SU-DHL-6 (cell line): ENCODE data around the gene XYLT1.

Source experiments
- H2AFZ ChIP-seq: fragments of 200-600 bp; sonication (generic); 2 replicates; pipeline ENCODE4 v1.6.1; 2014; ENCODE audit warnings: low read depth, mild to moderate bottlenecking, moderate library complexity, mixed read lengths, antibody characterized with exemption, low read length; ENCODE audit not compliant: severe bottlenecking
- H3F3A ChIP-seq: fragments of 200-600 bp; shearing (Covaris generic); 2 replicates; pipeline ENCODE4 v1.6.0; 2016; ENCODE audit warnings: antibody characterized with exemption, mild to moderate bottlenecking; ENCODE audit not compliant: insufficient read depth
- H3K27ac ChIP-seq: fragments of 200-600 bp; sonication (generic); 2 replicates; pipeline ENCODE4 v1.5.1; 2016; ENCODE audit warnings: low read depth, mild to moderate bottlenecking, low read length, moderate library complexity, mixed read lengths
- H3K27me3 ChIP-seq: fragments of 200-600 bp; sonication (generic), shearing (Covaris generic); 2 replicates; pipeline ENCODE4 v1.6.0; 2014; ENCODE audit warnings: mild to moderate bottlenecking, low read length
- H3K36me3 ChIP-seq: fragments of 200-600 bp; sonication (generic); 2 replicates; pipeline ENCODE4 v1.6.1; 2014; ENCODE audit warnings: mild to moderate bottlenecking, low read length, mixed read lengths
- H3K4me2 ChIP-seq: fragments of 300-600, 200-600 bp; shearing (Covaris generic), sonication (generic); 2 replicates; pipeline ENCODE4 v1.6.0; 2014; ENCODE audit warnings: low read length, low read depth, mild to moderate bottlenecking; ENCODE audit not compliant: poor library complexity, severe bottlenecking
- H3K4me3 ChIP-seq: fragments of 200-600 bp; sonication (generic); 2 replicates; pipeline ENCODE4 v1.5.1; 2014; ENCODE audit warnings: antibody characterized with exemption, low read length, mild to moderate bottlenecking, mixed read lengths; ENCODE audit not compliant: insufficient read depth, poor library complexity, severe bottlenecking
- H3K79me2 ChIP-seq: fragments of 200-600 bp; sonication (generic); 2 replicates; pipeline ENCODE4 v1.6.1; 2014; ENCODE audit warnings: mild to moderate bottlenecking, low read length, moderate library complexity; ENCODE audit not compliant: insufficient read depth
- H3K9ac ChIP-seq: fragments of 200-600 bp; sonication (generic); 2 replicates; pipeline ENCODE4 v1.7.0; 2014; ENCODE audit warnings: mild to moderate bottlenecking, low read length
- H3K9me2 ChIP-seq: fragments of 200-600 bp; sonication (generic); replicated peaks from 2 replicates; pipeline ENCODE4 v1.6.1; 2014; ENCODE audit warnings: low read length; ENCODE audit not compliant: insufficient read depth
- H3K9me3 ChIP-seq: fragments of 200-600 bp; sonication (generic); 2 replicates; pipeline ENCODE4 v1.6.1; 2014; ENCODE audit warnings: low read length, mixed read lengths; ENCODE audit not compliant: insufficient read depth
- H4K20me1 ChIP-seq: fragments of 200-600 bp; sonication (generic); 2 replicates; pipeline ENCODE4 v1.6.1; 2014; ENCODE audit warnings: low read depth, mild to moderate bottlenecking, antibody characterized with exemption, low read length, moderate library complexity, mixed read lengths
- EZH2phosphoT487 ChIP-seq: fragments of 200-600 bp; sonication (generic), shearing (Covaris generic); conservative IDR thresholded peaks from 2 replicates; pipeline ENCODE4 v1.6.1; 2018; ENCODE audit warnings: mild to moderate bottlenecking, antibody characterized with exemption, low read length, moderate library complexity, mixed read lengths
- TF ChIP-seq, protein P1 (sequence below): fragments of 200-600 bp; sonication (generic); IDR thresholded peaks from one replicate; pipeline ENCODE4 v1.5.1; 2017; ENCODE audit warnings: antibody characterized with exemption, mild to moderate bottlenecking, low read length, moderate library complexity; ENCODE audit not compliant: insufficient read depth, poor library complexity, severe bottlenecking

Gene XYLT1

DNA sequence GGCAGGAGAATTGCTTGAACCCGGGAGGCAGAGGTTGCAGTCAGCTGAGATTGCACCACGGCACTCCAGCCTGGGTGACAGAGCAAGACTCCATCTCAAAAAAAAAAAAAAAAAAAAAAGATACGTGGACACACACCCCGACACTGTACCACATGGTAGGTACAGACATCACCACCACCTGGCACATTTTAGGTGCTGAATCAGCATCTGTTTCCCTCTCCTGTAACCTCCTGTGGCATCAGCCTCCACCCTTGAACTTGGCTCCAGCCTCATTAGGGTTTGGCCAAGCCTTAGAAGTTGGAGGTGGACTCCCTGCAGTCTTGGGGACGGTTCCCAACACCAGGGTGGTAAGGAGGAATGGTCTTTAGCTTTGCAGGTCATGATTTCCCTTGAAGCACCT, 46.0 kb downstream of the XYLT1 start:
- Histone ChIP-seq H4K20me1 (no peaks in the 10 kb centered on the region), H3K9me3 (no peaks in the 10 kb centered on the region), H3K9me2 (no peaks in the 10 kb centered on the region), H2AFZ (no peak overlapping the region), H3K27ac (no peak overlapping the region), H3K79me2 (peaks cover 32% of the 10 kb centered on the region), H3F3A (peaks cover 6% of the 10 kb centered on the region), H3K36me3 (no peaks in the 10 kb centered on the region), H3K9ac (no peak overlapping the region), H3K27me3 (no peaks in the 10 kb centered on the region), H3K4me2 (no peak overlapping the region), H3K4me3 (no peak overlapping the region)
- TF ChIP-seq, protein P1, sequence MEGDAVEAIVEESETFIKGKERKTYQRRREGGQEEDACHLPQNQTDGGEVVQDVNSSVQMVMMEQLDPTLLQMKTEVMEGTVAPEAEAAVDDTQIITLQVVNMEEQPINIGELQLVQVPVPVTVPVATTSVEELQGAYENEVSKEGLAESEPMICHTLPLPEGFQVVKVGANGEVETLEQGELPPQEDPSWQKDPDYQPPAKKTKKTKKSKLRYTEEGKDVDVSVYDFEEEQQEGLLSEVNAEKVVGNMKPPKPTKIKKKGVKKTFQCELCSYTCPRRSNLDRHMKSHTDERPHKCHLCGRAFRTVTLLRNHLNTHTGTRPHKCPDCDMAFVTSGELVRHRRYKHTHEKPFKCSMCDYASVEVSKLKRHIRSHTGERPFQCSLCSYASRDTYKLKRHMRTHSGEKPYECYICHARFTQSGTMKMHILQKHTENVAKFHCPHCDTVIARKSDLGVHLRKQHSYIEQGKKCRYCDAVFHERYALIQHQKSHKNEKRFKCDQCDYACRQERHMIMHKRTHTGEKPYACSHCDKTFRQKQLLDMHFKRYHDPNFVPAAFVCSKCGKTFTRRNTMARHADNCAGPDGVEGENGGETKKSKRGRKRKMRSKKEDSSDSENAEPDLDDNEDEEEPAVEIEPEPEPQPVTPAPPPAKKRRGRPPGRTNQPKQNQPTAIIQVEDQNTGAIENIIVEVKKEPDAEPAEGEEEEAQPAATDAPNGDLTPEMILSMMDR: no peak
- no peak for TF ChIP-seq EZH2phosphoT487

DNA sequence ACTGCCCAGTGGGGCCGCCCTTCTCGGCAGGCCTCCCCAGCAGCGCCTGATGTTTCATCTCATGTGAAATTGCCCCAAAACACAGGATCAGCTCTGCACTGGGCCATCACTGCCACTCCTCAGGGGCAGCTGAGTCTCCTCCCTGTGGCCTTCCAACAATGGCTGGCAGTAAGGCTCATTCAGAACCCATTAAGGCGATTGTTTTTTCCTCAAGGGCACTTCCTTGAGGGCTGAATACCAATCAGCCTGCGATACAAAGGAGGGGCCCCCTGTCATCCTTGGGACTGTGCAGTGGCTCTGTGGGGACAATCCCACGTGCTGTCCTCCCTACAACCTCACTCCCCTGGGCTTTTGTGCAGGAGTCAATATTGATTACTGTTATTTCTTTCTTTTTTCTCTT, 47.5 kb downstream of the XYLT1 start:
- Histone ChIP-seq H3K4me2 (no peak overlapping the region), H2AFZ (no peak overlapping the region), H4K20me1 (no peaks in the 10 kb centered on the region), H3K79me2 (peaks cover 28% of the 10 kb centered on the region), H3F3A (peaks cover 8% of the 10 kb centered on the region), H3K9me3 (no peaks in the 10 kb centered on the region), H3K4me3 (no peak overlapping the region), H3K9me2 (no peaks in the 10 kb centered on the region), H3K27me3 (no peaks in the 10 kb centered on the region), H3K27ac (no peak overlapping the region), H3K9ac (no peak overlapping the region), H3K36me3 (peaks cover under 1% of the 10 kb centered on the region)
- TF ChIP-seq, protein P1: no peak
- TF ChIP-seq EZH2phosphoT487: no peak

DNA sequence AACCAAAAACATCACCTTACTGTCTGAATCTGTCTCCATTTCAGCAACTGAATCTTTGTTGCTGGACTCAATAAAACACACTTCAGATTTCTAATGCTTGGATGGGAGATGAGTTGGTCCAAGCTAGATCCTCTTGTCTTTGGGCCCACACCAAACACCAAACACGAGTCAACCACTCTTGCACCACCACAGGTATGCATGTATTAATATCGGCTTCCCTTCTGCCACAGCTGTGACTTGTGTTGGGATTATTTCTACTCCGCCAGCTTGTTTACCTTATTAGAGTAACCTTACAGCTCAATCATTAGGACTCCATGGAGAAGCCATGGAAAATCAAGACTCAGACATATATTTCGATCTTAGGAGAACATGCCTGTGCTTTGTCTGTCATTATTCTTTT, 49.9 kb downstream of the XYLT1 start:
- no peak overlapping the region for H3K9ac ChIP-seq
- TF ChIP-seq, protein P1: no peak
- no peak for TF ChIP-seq EZH2phosphoT487
- H3K9me3 ChIP-seq: no peaks in the 10 kb centered on the region
- peaks cover 6% of the 10 kb centered on the region for H3K36me3 ChIP-seq
- H4K20me1 ChIP-seq: no peaks in the 10 kb centered on the region
- H3K4me2 ChIP-seq: no peak overlapping the region
- H2AFZ ChIP-seq: no peak overlapping the region
- H3K9me2 ChIP-seq: no peaks in the 10 kb centered on the region
- H3K27ac ChIP-seq: no peak overlapping the region
- H3K4me3 ChIP-seq: no peak overlapping the region
- no peaks in the 10 kb centered on the region for H3K27me3 ChIP-seq
- peaks cover 35% of the 10 kb centered on the region for H3K79me2 ChIP-seq
- peaks cover 14% of the 10 kb centered on the region for H3F3A ChIP-seq
